GM12874 (cell line): ENCODE results near the gene CELA2A.

Experiments used
- CTCF ChIP-seq: IDR thresholded peaks from 2 replicates; pipeline ENCODE4 v1.5.1; 2011; ENCODE audit warnings: low read depth, mild to moderate bottlenecking, control low read depth, low read length, moderate library complexity; ENCODE audit not compliant: insufficient read depth

The CELA2A gene

GRCh38 chr1:15442759-15443158 lies 13.8 kb upstream of the CELA2A start:
- no peak for TF ChIP-seq CTCF

GRCh38 chr1:15443281-15443680 lies 13.3 kb upstream of the CELA2A start:
- no peak for TF ChIP-seq CTCF

GRCh38 chr1:15444468-15445389 lies 11.8 kb upstream of the CELA2A start:
- no peak for TF ChIP-seq CTCF

GRCh38 chr1:15445390-15446122 lies 11.0 kb upstream of the CELA2A start:
- TF ChIP-seq CTCF = no peak

- no peak for TF ChIP-seq CTCF
Measured at GRCh38 chr1:15446212-15446611, 10.3 kb upstream of the CELA2A start.

GRCh38 chr1:15448877-15449462 lies 7.6 kb upstream of the CELA2A start:
- no peak for TF ChIP-seq CTCF

GRCh38 chr1:15449567-15449966 lies 7.0 kb upstream of the CELA2A start:
- no peak for TF ChIP-seq CTCF
